ENCODE measurements around the gene GPBAR1.

GPBAR1 gene

DNA sequence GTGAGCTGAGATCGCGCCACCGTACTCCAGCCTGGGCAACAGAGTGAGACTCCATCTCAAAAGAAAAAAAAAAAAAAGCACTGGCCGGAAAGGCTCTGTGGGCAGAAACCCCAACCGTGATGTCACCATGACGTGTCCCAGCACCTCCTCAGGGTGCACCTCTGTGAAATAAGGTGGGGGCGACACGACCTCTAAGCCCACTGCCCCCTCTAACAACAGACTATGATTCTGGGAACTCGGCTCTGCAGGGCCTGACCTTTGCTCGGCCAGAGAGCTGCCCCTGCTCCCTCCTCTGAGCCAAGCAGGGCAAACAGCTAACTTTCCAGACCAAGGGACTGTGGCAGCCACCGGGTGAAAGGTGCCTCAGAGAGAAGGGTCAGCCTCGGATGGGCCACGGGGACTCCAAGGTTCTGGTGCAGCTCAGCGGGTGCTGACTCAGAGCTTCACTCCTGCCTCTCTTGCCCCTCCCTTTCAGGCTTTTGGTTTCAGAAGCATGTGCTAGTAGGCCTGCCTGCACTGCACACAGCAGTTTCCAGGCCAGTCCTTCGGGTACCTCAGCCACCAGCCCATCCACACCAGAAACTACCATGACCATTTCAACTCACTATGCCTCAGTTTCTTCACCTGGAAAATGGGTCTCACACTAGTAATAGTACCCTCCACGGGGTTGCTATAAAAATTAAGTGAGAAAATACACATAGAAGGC is 23.4 kb downstream of the GPBAR1 start:
- Mint-ChIP-seq H3K27ac (no peak overlapping the region), H3K36me3 (ENCODE audit: low read depth) (no peaks in the 10 kb centered on the region), H3K27me3 (ENCODE audit: low read depth) (no peaks in the 10 kb centered on the region), H3K9me3 (no peaks in the 10 kb centered on the region), H3K4me3 (no peak overlapping the region), H3K4me1 (peaks cover 51% of the 10 kb centered on the region)
- TF ChIP-seq, protein P1, sequence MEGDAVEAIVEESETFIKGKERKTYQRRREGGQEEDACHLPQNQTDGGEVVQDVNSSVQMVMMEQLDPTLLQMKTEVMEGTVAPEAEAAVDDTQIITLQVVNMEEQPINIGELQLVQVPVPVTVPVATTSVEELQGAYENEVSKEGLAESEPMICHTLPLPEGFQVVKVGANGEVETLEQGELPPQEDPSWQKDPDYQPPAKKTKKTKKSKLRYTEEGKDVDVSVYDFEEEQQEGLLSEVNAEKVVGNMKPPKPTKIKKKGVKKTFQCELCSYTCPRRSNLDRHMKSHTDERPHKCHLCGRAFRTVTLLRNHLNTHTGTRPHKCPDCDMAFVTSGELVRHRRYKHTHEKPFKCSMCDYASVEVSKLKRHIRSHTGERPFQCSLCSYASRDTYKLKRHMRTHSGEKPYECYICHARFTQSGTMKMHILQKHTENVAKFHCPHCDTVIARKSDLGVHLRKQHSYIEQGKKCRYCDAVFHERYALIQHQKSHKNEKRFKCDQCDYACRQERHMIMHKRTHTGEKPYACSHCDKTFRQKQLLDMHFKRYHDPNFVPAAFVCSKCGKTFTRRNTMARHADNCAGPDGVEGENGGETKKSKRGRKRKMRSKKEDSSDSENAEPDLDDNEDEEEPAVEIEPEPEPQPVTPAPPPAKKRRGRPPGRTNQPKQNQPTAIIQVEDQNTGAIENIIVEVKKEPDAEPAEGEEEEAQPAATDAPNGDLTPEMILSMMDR (IDR thresholded peaks at IDR 0.05; ENCODE audit: unreplicated experiment in 3 of 3): no peak

DNA sequence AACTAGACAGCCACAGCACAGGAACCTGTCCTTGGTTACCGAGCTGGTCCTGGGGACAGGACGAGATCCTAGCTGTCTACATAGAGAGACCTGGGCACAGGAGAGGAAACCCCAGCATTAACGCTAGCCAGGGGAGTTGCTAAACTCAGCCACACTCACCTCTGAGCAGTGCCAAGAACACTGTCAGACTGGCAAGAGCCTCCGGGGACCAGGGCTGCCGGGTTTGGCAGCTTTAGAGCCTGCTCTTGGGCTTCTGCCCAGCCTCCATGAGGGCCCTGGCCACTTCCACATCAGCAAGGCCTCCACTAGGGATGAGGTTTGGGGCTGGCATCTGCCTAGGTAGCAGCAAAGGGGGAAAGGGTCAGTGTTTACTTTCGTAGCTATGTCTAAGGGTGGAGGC is 24.8 kb downstream of the GPBAR1 start:
- Mint-ChIP-seq H3K9me3 (no peaks in the 10 kb centered on the region), H3K36me3 (ENCODE audit: low read depth) (no peaks in the 10 kb centered on the region), H3K4me3 (peak overlapping the region; percentile 38 to 79 (median 60)), H3K27me3 (ENCODE audit: low read depth) (no peaks in the 10 kb centered on the region), H3K4me1 (peaks cover 62% of the 10 kb centered on the region), H3K27ac (peak overlapping the region; percentile 94 to 98 (median 97))
- TF ChIP-seq, protein P1 (IDR thresholded peaks at IDR 0.05; ENCODE audit: unreplicated experiment in 3 of 3): no peak

DNA sequence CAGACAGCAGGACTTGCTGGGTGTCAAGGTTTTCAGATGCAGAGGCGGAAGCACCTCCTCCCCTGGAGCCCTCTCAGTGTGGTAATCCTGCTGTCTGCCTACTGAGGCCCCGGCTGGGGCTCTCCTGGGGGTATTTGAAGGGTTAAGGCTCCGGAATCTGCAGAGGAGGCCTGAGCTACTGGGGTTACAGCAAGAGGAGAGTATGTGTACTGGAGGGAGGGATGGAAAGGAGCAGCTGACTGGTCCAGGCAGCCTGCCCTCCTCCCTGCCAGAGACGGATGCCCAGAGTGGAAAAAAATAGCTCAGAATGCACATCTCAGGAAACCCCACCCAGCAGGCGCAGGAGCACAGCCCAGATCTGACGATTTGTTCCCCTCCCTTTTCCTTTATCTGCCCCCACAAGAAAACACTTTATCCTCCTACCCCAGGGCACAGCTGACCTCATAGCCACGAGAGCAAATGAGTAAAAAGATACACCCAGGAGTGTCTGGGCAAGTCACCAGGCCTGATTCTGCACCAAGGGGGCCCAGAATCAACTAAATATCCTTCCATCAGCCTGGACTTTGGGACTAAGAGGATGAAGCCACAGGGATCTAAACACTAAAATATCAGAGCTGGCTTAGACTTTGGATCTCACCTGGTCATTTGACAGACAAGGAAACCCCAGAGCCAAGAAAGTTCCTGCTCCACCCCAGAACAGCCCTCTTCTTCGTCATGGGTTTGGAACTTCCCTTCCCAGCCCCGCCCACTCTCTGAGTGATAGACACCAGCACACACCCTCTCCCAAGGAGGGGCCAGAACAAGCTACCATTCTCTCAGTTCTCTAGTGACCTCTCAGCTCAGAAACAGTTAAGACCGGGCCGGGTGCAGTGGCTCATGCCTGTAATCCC is 26.0 kb downstream of the GPBAR1 start:
- no peaks in the 10 kb centered on the region for H3K36me3 Mint-ChIP-seq (ENCODE audit: low read depth)
- H3K27me3 Mint-ChIP-seq (ENCODE audit: low read depth): no peaks in the 10 kb centered on the region
- TF ChIP-seq, protein P1 (IDR thresholded peaks at IDR 0.05; ENCODE audit: unreplicated experiment in 3 of 3): no peak
- H3K4me3 Mint-ChIP-seq: peak overlapping the region; percentile 72 to 79 (median 75)
- H3K4me1 Mint-ChIP-seq: peaks cover 67% of the 10 kb centered on the region
- peak overlapping the region; percentile 94 to 98 (median 97) for H3K27ac Mint-ChIP-seq
- H3K9me3 Mint-ChIP-seq: no peaks in the 10 kb centered on the region

DNA sequence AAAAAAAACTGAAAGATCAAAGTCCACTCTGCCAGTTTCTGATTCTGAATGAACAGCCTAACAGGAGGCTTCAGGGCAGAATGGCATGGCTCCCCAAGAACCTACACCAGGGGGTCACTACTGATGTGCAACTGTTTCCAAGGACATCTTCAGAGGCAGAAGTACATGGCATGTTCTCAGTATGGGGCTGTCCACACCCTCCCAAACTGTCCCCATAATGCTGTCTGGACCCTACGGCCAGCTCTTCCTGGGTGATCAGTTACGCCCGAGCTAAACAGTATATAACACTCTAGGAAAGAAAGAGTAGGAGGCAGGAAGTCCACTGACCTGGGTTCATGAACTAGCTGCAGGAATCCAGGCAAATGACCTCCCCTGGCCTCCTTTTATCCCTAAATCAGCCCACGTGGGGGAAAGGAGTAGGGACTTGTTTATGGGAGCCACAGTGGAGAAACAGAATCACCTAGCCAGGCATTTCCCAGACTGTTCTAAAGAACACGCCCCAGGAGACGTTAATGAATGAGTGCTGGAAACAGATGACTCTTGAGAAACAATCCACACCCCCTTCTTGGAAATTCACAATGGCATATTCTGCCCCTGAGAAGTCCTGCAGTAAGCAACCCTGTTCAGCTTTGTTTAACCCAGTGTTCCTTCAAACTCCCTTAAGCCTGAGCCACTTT is 29.0 kb downstream of the GPBAR1 start:
- TF ChIP-seq, protein P1 (IDR thresholded peaks at IDR 0.05; ENCODE audit: unreplicated experiment in 3 of 3): no peak
- peak overlapping the region; percentile 66 to 84 (median 76) for H3K4me3 Mint-ChIP-seq

DNA sequence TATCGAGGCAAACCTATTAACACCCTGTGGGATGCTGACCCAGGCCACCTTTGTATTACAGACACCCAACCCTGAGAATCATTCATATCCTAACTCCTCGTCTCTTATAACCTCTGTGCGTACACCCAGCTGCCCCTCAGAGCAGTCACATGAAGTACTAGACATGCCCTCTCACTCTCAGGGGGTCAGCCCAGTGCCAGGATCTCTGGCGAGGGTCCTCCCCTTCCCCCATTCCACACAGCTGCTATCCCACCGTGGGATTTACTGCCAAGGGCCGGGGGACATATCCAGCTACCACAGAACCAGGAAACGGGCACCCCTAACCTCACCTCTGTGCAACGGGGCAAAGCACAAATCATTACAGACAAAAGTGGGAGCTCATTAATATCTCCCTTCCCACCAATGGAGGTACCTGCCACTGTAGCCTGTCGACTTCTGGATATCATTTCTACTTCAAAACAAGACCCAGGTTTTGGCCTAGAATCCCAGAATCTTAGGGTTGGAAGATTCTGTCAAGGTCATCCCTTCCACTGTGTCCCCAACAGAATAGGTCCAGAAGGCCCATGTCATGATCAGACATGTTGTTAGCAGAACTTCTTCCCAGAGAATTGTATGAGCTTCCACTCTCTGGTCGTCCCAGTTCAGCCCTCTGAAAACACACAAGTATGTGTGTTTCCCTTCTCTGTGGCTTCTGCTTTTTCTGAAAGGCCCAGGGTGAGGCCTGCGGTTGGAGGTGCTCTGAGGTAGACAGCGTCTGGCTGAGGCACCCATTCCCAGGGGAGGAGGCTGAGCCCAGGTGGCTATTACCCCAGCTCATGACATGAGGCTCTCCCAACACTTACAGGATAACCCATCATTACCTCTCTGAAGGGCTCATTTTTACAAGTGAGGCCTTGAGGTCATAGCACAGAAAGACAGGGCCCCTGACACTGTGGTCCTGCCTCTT is 29.8 kb downstream of the GPBAR1 start:
- TF ChIP-seq, protein P1 (IDR thresholded peaks at IDR 0.05; ENCODE audit: unreplicated experiment in 3 of 3): no peak
- H3K27ac Mint-ChIP-seq: peak overlapping the region; percentile 82 to 94 (median 94)
- H3K36me3 Mint-ChIP-seq (ENCODE audit: low read depth): no peaks in the 10 kb centered on the region
- peak overlapping the region; percentile 73 to 84 (median 76) for H3K4me3 Mint-ChIP-seq
- H3K27me3 Mint-ChIP-seq (ENCODE audit: low read depth): no peaks in the 10 kb centered on the region
- H3K4me1 Mint-ChIP-seq: peaks cover 69% of the 10 kb centered on the region
- no peaks in the 10 kb centered on the region for H3K9me3 Mint-ChIP-seq

More for the DNA sequence above, 29.0 kb downstream of the GPBAR1 start:
- Mint-ChIP-seq H3K9me3 (no peaks in the 10 kb centered on the region), H3K4me1 (peaks cover 70% of the 10 kb centered on the region), H3K36me3 (ENCODE audit: low read depth) (no peaks in the 10 kb centered on the region), H3K27ac (peak overlapping the region; percentile 82 to 94 (median 94)), H3K27me3 (ENCODE audit: low read depth) (no peaks in the 10 kb centered on the region)
